ENCODE data around the gene EPN1.

EPN1 gene

GRCh38 chr19:55669418-55670279 is 5.4 kb upstream of the EPN1 start:
- CTCF ChIA-PET: no interaction called here

GRCh38 chr19:55670280-55671053 is 4.6 kb upstream of the EPN1 start:
- CTCF ChIA-PET: interaction anchor here (0.6 to 1.5 kb wide), 2 partner anchors 14 to 1031 kb away, joined by 3 to 7 read pairs; no protein-coding TSS in a partner anchor
- POLR2A ChIA-PET (ENCODE audit: low non-redundant PET): no interaction called here
- peak overlapping the region; percentile 53 for H3K27ac ChIP-seq
- TF ChIP-seq CTCF (conservative IDR thresholded peaks at IDR 0.05; ENCODE audit: low read depth): no peak
- DNase-seq (ENCODE audit: low spot score): no peak

More at GRCh38 chr19:55669418-55670279, 5.4 kb upstream of the EPN1 start:
- POLR2A ChIA-PET (ENCODE audit: low non-redundant PET): no interaction called here
- TF ChIP-seq CTCF (conservative IDR thresholded peaks at IDR 0.05; ENCODE audit: low read depth): no peak
- H3K27ac ChIP-seq: no peak overlapping the region
- no peak for DNase-seq (ENCODE audit: low spot score)

GRCh38 chr19:55671054-55671378 is 4.0 kb upstream of the EPN1 start:
- CTCF ChIA-PET: interaction anchor here (0.6 to 1.5 kb wide), 3 partner anchors 14 to 1032 kb away, joined by 3 to 7 read pairs (median 7); no protein-coding TSS in a partner anchor
- DNase-seq (ENCODE audit: low spot score): no peak
- peak overlapping the region; percentile 53 for H3K27ac ChIP-seq
- no peak for TF ChIP-seq CTCF (conservative IDR thresholded peaks at IDR 0.05; ENCODE audit: low read depth)
- POLR2A ChIA-PET (ENCODE audit: low non-redundant PET): no interaction called here

GRCh38 chr19:55672418-55672817 is 2.6 kb upstream of the EPN1 start:
- TF ChIP-seq CTCF (conservative IDR thresholded peaks at IDR 0.05; ENCODE audit: low read depth): no peak
- DNase-seq (ENCODE audit: low spot score): no peak
- peak overlapping the region; percentile 28; the same call in 1 of the 2 replicates for H3K27ac ChIP-seq
- CTCF ChIA-PET: interaction anchor here (0.7 to 1.0 kb wide), 3 partner anchors 9 to 67 kb away, joined by 3 to 5 read pairs (median 3); partner anchors contain the start of genes ZNF580 and ZNF865
- POLR2A ChIA-PET (ENCODE audit: low non-redundant PET): no interaction called here

- CTCF ChIA-PET: interaction anchor here (1.0 kb wide), 1 partner anchor 33 kb away, joined by 3 read pairs; the partner anchor contains the start of gene ZNF580
- no peak for DNase-seq (ENCODE audit: low spot score)
- peak overlapping the region; percentile 86 for H3K27ac ChIP-seq
- POLR2A ChIA-PET (ENCODE audit: low non-redundant PET): no interaction called here
- no peak for TF ChIP-seq CTCF (conservative IDR thresholded peaks at IDR 0.05; ENCODE audit: low read depth)
Observed at GRCh38 chr19:55673465-55673864, 1.6 kb upstream of the EPN1 start.

GRCh38 chr19:55673889-55674288 is 1.1 kb upstream of the EPN1 start:
- DNase-seq (ENCODE audit: low spot score): no peak
- CTCF ChIA-PET: no interaction called here
- H3K27ac ChIP-seq: peak overlapping the region; percentile 86
- POLR2A ChIA-PET (ENCODE audit: low non-redundant PET): no interaction called here
- no peak for TF ChIP-seq CTCF (conservative IDR thresholded peaks at IDR 0.05; ENCODE audit: low read depth)

Data from RWPE1 (cell line).